ENCODE measurements around the gene ACBD6.

Gene ACBD6

GRCh38 chr1:180241716-180242544 lies 260.4 kb downstream of the ACBD6 start:
- DNase-seq (ENCODE audit: low read depth), result no peak

DNA sequence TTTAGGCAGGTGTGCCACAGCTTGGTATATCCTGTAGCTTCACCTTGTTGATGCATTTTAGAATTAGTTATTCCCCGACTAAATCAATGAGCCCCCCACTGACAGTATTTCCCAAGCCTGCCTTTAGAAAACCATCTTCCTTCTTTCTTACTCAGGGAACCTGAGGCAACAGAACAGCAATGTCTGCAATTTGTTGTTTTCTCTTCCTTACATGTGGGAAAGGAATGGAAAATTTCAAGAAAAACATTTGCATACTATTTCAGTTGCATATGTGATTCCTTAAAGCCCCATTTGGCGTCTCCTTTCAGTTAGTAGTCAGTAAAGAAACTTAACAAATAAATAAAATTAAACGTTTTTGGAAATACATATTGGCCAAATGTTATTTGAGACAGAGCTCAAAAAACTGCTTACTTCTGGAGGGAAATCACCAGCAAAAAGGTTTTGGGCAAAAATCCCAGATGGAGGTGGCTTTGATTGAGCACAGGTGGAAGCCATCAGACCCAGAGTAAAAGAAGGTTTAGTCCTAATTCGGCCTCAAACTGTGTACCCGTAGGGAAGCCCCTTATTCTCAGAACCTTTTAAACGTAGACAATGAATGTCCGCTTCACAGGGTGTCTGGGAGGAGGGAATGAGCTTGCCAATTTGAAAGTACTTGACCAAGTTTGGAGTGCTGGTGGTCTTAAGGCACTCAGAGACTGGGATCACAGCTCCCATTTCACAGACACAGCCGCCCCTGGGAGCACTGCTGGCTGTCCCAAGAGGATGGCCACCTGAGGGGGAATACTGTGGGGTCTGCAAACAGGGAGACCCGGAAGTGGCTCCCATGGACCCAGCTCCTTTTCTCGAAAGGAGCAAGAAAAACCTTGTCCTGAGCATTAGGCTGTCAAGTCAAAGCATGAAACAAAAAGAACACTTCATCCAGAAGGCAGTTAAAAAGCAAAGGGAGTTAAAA lies 263.0 kb downstream of the ACBD6 start:
- DNase-seq (ENCODE audit: low read depth), result no peak

GRCh38 chr1:180238675-180239074 lies 263.7 kb downstream of the ACBD6 start:
- no peak for DNase-seq (ENCODE audit: low read depth)
